Measurements from ENCODE around the gene UPK3BL2.
"Not testable (repeated sequence)": the region's sequence is repeated elsewhere in the genome, so short reads cannot be mapped to it uniquely, and the experiment has no call there.

The UPK3BL2 gene

DNA sequence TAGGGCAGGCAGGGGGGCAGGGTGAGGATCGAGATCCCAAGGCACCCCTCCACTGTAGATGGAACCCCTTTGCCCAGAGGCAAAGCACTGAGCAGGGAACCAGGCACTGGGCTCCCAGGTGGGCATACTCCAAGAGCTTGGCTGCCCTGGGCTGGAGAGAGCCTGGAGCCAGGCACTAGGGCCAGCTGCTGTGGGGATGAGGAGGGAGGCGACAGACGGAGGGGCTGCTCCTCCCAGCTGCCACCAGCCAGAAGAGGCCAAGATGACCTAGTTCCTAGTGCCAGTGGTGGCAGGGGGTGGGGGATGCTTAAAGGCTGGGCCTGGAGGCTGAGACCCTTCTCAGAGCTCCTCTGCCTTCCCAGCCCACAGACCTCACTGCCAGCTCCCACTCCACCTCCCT lies 27.6 kb downstream of the UPK3BL2 start:
- not testable (repeated sequence) for H3K27ac Mint-ChIP-seq; H3K4me1 Mint-ChIP-seq (ENCODE audit: low read depth); H3K9me3 Mint-ChIP-seq; H3K36me3 Mint-ChIP-seq (ENCODE audit: low read depth); H3K4me3 Mint-ChIP-seq; H3K27me3 Mint-ChIP-seq (ENCODE audit: low read depth); DNase-seq (ENCODE audit: low spot score)

DNA sequence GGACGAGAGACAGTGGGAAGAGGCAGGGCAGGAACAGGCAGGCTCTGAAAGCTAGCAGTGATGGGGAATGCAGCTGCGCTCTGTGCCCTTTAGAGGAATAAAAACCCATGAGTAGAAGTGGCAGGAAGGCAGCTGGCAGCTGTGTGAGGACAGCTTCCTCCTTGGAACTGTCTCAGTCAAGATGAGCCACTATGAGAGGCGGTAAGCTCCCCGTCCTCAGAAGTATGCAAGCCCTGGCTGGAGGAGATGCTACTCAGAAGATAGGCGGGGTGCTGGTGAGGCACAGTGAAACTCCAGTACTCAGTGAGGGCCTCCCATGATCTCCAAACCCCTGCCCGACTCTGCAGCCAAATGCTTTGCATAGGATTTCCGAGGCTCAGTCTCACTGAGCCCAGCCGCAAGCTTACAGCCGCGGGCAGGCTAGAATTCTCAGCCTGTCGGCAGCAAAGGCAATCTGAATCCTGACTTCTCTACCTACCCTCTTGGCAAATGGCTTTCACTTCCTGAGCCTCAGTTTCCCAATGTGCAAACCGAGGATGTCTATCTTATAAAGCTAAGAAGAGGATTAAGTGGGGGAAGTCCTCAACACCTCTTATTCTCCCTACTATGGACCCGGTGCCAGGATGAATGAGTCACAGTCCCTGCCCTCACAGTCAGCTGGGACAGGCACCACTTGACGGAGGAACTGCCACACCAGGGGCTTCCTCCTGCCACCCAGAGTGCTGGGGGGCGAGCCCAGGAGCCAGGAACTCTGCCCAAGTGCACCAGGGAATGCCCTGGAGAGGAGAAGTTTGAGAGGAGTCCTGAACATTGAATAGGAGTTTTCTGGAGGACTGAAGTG lies 28.4 kb downstream of the UPK3BL2 start:
- H3K27ac Mint-ChIP-seq; H3K4me3 Mint-ChIP-seq; H3K27me3 Mint-ChIP-seq (ENCODE audit: low read depth); DNase-seq (ENCODE audit: low spot score); H3K9me3 Mint-ChIP-seq; H3K36me3 Mint-ChIP-seq (ENCODE audit: low read depth); H3K4me1 Mint-ChIP-seq (ENCODE audit: low read depth): not testable (repeated sequence)

- H3K36me3 Mint-ChIP-seq (ENCODE audit: low read depth); H3K27me3 Mint-ChIP-seq (ENCODE audit: low read depth); H3K9me3 Mint-ChIP-seq; DNase-seq (ENCODE audit: low spot score); H3K4me1 Mint-ChIP-seq (ENCODE audit: low read depth); H3K27ac Mint-ChIP-seq; H3K4me3 Mint-ChIP-seq: not testable (repeated sequence)
Observed at GRCh38 chr7:102512642-102513221, 30.8 kb downstream of the UPK3BL2 start.

GRCh38 chr7:102511860-102512522 lies 31.5 kb downstream of the UPK3BL2 start:
- not testable (repeated sequence) for DNase-seq (ENCODE audit: low spot score); H3K9me3 Mint-ChIP-seq; H3K27ac Mint-ChIP-seq; H3K27me3 Mint-ChIP-seq (ENCODE audit: low read depth); H3K4me1 Mint-ChIP-seq (ENCODE audit: low read depth); H3K4me3 Mint-ChIP-seq; H3K36me3 Mint-ChIP-seq (ENCODE audit: low read depth)

GRCh38 chr7:102510575-102510974 lies 32.9 kb downstream of the UPK3BL2 start:
- DNase-seq (ENCODE audit: low spot score); H3K27ac Mint-ChIP-seq; H3K27me3 Mint-ChIP-seq (ENCODE audit: low read depth); H3K36me3 Mint-ChIP-seq (ENCODE audit: low read depth); H3K4me1 Mint-ChIP-seq (ENCODE audit: low read depth); H3K4me3 Mint-ChIP-seq; H3K9me3 Mint-ChIP-seq: not testable (repeated sequence)

- not testable (repeated sequence) for H3K4me3 Mint-ChIP-seq; H3K4me1 Mint-ChIP-seq (ENCODE audit: low read depth); H3K36me3 Mint-ChIP-seq (ENCODE audit: low read depth); H3K9me3 Mint-ChIP-seq; H3K27me3 Mint-ChIP-seq (ENCODE audit: low read depth); H3K27ac Mint-ChIP-seq; DNase-seq (ENCODE audit: low spot score)
Observed at GRCh38 chr7:102507410-102508088, 35.9 kb downstream of the UPK3BL2 start.

DNA sequence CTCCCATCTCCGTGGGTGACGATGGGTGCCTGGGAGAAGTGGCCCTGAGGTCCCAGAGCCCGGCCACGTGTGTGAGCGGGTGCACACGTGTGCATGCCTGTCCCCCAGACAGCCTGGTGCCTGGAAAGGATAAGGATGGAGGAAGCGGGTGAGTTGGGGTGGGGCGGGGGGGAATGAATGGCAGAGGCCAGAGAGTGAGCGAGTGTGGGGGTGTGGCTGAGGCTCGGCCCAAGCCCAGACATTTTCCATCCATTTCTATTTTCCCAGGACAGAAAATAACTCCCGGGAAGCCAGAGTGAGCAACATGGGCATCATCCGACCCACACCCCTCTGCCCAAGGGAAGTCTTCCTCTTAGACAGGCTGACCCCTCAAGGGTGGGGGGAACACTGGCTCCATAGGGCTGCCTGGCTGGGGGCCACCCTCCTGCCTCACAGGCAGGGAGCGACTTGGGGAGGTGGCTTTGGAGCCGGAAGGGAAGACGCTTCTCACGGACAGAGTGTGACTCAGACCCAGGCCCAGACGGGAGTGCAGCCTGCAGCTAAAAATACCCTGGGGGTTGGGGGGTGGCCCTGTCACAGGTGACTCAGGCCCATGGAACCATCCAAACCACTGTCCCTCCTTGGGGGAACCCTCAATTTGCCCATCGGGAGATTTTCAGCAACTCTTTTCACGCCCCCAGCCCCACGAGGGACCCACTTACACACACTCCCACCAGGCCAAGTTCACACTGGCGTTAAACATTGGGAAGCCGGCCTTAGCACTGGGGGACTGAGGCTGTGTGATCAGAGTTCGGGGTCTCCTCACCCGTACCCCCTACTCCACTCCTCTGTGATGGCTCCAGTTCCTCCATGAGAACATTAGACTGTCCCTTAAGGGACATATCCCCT lies 38.0 kb downstream of the UPK3BL2 start:
- H3K36me3 Mint-ChIP-seq (ENCODE audit: low read depth); H3K4me1 Mint-ChIP-seq (ENCODE audit: low read depth); H3K9me3 Mint-ChIP-seq; H3K4me3 Mint-ChIP-seq; H3K27ac Mint-ChIP-seq; H3K27me3 Mint-ChIP-seq (ENCODE audit: low read depth); DNase-seq (ENCODE audit: low spot score): not testable (repeated sequence)

DNA sequence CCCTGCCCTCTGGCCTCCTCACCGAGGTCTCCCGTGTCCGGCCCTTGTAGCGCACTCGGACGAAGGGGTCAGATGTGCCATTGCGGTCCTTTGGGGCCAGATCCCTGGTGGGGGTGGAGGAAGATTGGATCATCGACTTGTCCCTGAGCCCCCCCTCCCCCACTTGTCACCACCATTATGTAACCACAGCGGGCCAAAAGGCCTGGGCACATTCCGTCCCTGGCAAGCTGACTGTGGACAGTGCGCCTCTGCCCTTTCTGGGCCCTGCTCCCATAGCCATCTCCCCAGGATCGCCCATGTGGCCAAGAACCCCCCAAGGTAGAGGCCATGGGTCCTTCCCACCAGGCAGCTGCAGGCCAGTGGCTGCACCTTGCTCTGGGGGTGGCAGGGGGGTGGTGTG lies 40.4 kb downstream of the UPK3BL2 start:
- H3K4me1 Mint-ChIP-seq (ENCODE audit: low read depth) = not testable (repeated sequence)

DNA sequence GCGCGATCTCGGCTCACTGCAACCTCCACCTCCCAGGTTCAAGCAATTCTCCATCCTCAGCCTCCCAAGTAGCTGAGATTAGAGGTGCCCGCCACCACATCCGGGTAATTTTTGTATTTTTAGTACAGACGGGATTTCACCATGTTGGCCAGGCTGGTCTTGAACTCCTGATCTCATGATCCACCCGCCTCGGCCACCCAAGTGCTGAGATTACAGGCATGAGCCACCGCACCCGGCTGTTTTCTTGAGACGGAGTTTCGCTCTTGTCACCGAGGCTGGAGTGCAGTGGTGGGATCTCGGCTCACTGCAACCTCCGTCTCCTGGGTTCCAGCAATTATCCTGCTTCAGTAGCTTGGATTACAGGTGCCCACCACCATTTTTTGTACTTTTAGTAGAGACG lies 45.2 kb downstream of the UPK3BL2 start:
- not testable (repeated sequence) for H3K27me3 Mint-ChIP-seq (ENCODE audit: low read depth); H3K27ac Mint-ChIP-seq; DNase-seq (ENCODE audit: low spot score)

More for the DNA sequence above, 40.4 kb downstream of the UPK3BL2 start:
- H3K36me3 Mint-ChIP-seq (ENCODE audit: low read depth); H3K27me3 Mint-ChIP-seq (ENCODE audit: low read depth); H3K9me3 Mint-ChIP-seq; H3K4me3 Mint-ChIP-seq; H3K27ac Mint-ChIP-seq; DNase-seq (ENCODE audit: low spot score): not testable (repeated sequence)

GRCh38 chr7:102497308-102497707 lies 46.2 kb downstream of the UPK3BL2 start:
- not testable (repeated sequence) for H3K4me1 Mint-ChIP-seq (ENCODE audit: low read depth); H3K27me3 Mint-ChIP-seq (ENCODE audit: low read depth); H3K27ac Mint-ChIP-seq; DNase-seq (ENCODE audit: low spot score); H3K9me3 Mint-ChIP-seq; H3K4me3 Mint-ChIP-seq; H3K36me3 Mint-ChIP-seq (ENCODE audit: low read depth)

More for the DNA sequence above, 45.2 kb downstream of the UPK3BL2 start:
- H3K36me3 Mint-ChIP-seq (ENCODE audit: low read depth); H3K4me3 Mint-ChIP-seq; H3K4me1 Mint-ChIP-seq (ENCODE audit: low read depth); H3K9me3 Mint-ChIP-seq: not testable (repeated sequence)

DNA sequence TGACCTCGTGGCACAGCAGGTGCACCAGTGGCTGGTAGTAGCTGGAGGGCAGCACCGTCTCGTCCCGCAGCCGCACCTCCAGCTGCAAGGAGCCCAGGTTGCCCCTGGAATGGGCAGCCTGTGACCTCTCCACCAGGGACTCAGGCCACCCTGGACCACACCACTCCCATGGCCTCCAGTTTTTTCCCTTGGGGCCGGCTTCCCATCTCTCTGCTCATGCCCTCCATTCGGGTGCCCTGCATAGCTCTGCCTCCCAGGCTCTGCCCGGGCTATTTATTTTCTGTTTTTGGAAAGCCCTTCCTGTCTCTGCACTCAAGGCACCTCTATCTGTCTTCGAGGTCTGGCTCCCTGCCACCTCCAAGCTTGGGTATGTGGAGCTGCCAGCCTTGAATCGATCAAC lies 46.6 kb downstream of the UPK3BL2 start:
- not testable (repeated sequence) for DNase-seq (ENCODE audit: low spot score); H3K27ac Mint-ChIP-seq; H3K27me3 Mint-ChIP-seq (ENCODE audit: low read depth); H3K4me1 Mint-ChIP-seq (ENCODE audit: low read depth); H3K4me3 Mint-ChIP-seq; H3K36me3 Mint-ChIP-seq (ENCODE audit: low read depth); H3K9me3 Mint-ChIP-seq

- not testable (repeated sequence) for H3K4me3 Mint-ChIP-seq; H3K27me3 Mint-ChIP-seq (ENCODE audit: low read depth); DNase-seq (ENCODE audit: low spot score); H3K4me1 Mint-ChIP-seq (ENCODE audit: low read depth); H3K27ac Mint-ChIP-seq; H3K36me3 Mint-ChIP-seq (ENCODE audit: low read depth); H3K9me3 Mint-ChIP-seq
Observed at GRCh38 chr7:102494473-102495149, 48.9 kb downstream of the UPK3BL2 start.

GRCh38 chr7:102494026-102494425 lies 49.5 kb downstream of the UPK3BL2 start:
- not testable (repeated sequence) for H3K9me3 Mint-ChIP-seq; DNase-seq (ENCODE audit: low spot score); H3K4me3 Mint-ChIP-seq; H3K27me3 Mint-ChIP-seq (ENCODE audit: low read depth); H3K36me3 Mint-ChIP-seq (ENCODE audit: low read depth); H3K4me1 Mint-ChIP-seq (ENCODE audit: low read depth)
- H3K27ac Mint-ChIP-seq = peak overlapping the region; percentile 41

All from T-helper 2 cell treated with Interferon-gamma antibody and Interleukin-4, amounts not matched to agents 5 μg/mL and 100 μg/mL, for 36 hours (primary cell).